ENCODE measurements around the gene RPL29. TPM values are rescaled to one million over a fixed set of nuclear protein-coding genes. Genes with fewer than 3 reads are reported as not detected.
A peak's percentile ranks its signal among the peaks of the same experiment; 100 is the strongest.

Gene RPL29
- total and polyA plus RNA-seq, 7 donors = 1,247 to 2,993 (median 2,094) TPM

- intact Hi-C loops (cut with DNase I) = loop anchor here (10.0 kb wide), 1 partner anchor 570 kb away; the partner anchor contains the start of gene RBM15B
- H3K27ac ChIP-seq = peak overlapping the region in 1 of 4 donors; percentile 31
These were observed 31.2 kb downstream of the RPL29 start for GRCh38 chr3:51964521-51964920.

GRCh38 chr3:51963951-51964451, 31.7 kb downstream of the RPL29 start:
- intact Hi-C loops (cut with DNase I) = loop anchor here (10.0 kb wide), 1 partner anchor 569 kb away; the partner anchor contains the start of gene RBM15B
- H3K4me1 ChIP-seq = peaks cover 0 to 54% (median 42%) of the 10 kb centered on the region in 4 donors
- H3K4me3 ChIP-seq = no peak overlapping the region
- TF ChIP-seq POLR2A (IDR thresholded peaks at IDR 0.05) (no peak), CTCF (IDR thresholded peaks at IDR 0.05) (no peak), POLR2AphosphoS5 (IDR thresholded peaks at IDR 0.05) (no peak), EP300 (IDR thresholded peaks at IDR 0.05) (no peak)
- no peaks in the 10 kb centered on the region for H3K27me3 ChIP-seq
- 81 to 84% methylated on average over 12 of the region's 12 CpGs for WGBS, 2 donors
- DNase-seq = no peak
- H3K27ac ChIP-seq = peak overlapping the region in 3 of 4 donors; percentile 12 to 37 (median 31)
- H3K9me3 ChIP-seq = no peaks in the 10 kb centered on the region
- peaks cover 0 to 19% (median 7%) of the 10 kb centered on the region in 4 donors for H3K36me3 ChIP-seq

More at GRCh38 chr3:51964521-51964920, 31.2 kb downstream of the RPL29 start:
- no peak for DNase-seq
- Histone ChIP-seq H3K4me1 (peaks cover 0 to 56% (median 42%) of the 10 kb centered on the region in 4 donors), H3K27me3 (no peaks in the 10 kb centered on the region), H3K9me3 (no peaks in the 10 kb centered on the region), H3K36me3 (peaks cover 0 to 14% (median 7%) of the 10 kb centered on the region in 4 donors), H3K4me3 (no peak overlapping the region)
- WGBS, 2 donors = 73 to 74% methylated on average over 4 of the region's 4 CpGs
- TF ChIP-seq EP300 (IDR thresholded peaks at IDR 0.05) = no peak
- no peak for TF ChIP-seq POLR2AphosphoS5 (IDR thresholded peaks at IDR 0.05)
- no peak for TF ChIP-seq POLR2A (IDR thresholded peaks at IDR 0.05)
- no peak for TF ChIP-seq CTCF (IDR thresholded peaks at IDR 0.05)

GRCh38 chr3:51962854-51963530, 32.7 kb downstream of the RPL29 start:
- Histone ChIP-seq H3K9me3 (no peaks in the 10 kb centered on the region), H3K36me3 (peaks cover 0 to 29% (median 7%) of the 10 kb centered on the region in 4 donors), H3K27me3 (no peaks in the 10 kb centered on the region), H3K4me3 (no peak overlapping the region), H3K27ac (peak overlapping the region in 2 of 4 donors; percentile 37 to 43), H3K4me1 (peaks cover 0 to 44% (median 35%) of the 10 kb centered on the region in 4 donors)
- no peak for DNase-seq
- TF ChIP-seq CTCF (IDR thresholded peaks at IDR 0.05) (no peak), POLR2AphosphoS5 (IDR thresholded peaks at IDR 0.05) (peak in 1 of 4 donors; percentile 11)
- 82 to 88% methylated on average over 6 of the region's 6 CpGs for WGBS, 2 donors
- intact Hi-C loops (cut with DNase I) = loop anchor here (10.0 kb wide), 1 partner anchor 568 kb away; the partner anchor contains the start of gene RBM15B

GRCh38 chr3:51961602-51962569, 33.8 kb downstream of the RPL29 start:
- no peak overlapping the region for H3K27ac ChIP-seq
- 63 to 72% methylated on average over 9 of the region's 9 CpGs for whole genome bisulfite sequencing, 2 donors
- intact Hi-C loops (cut with DNase I) = loop anchor here (10.0 kb wide), 1 partner anchor 567 kb away; the partner anchor contains the start of gene RBM15B
- TF ChIP-seq POLR2AphosphoS5 (IDR thresholded peaks at IDR 0.05) (no peak), POLR2A (IDR thresholded peaks at IDR 0.05) (no peak), EP300 (IDR thresholded peaks at IDR 0.05) (no peak), CTCF (IDR thresholded peaks at IDR 0.05) (no peak)
- H3K4me3 ChIP-seq = no peak overlapping the region
- H3K36me3 ChIP-seq = peaks cover 0 to 35% (median 9%) of the 10 kb centered on the region in 4 donors
- no peaks in the 10 kb centered on the region for H3K27me3 ChIP-seq
- DNase-seq = no peak
- peaks cover 0 to 43% (median 30%) of the 10 kb centered on the region in 4 donors for H3K4me1 ChIP-seq
- no peaks in the 10 kb centered on the region for H3K9me3 ChIP-seq

Measured in sigmoid colon (tissue), 7 donors.